Chondrocyte (in vitro differentiated cells): ENCODE results near the gene MYL12B. TPM values are rescaled to one million over a fixed set of nuclear protein-coding genes. Genes with fewer than 3 reads are reported as not detected.
A peak's percentile ranks its signal among the peaks of the same experiment; 100 is the strongest.

ENCODE experiments used
- DNase-seq: peaks from one replicate; pipeline ENCODE4 v3.0.0; 2021; ENCODE audit warnings: mixed read lengths, low spot score
- H3K27ac Mint-ChIP-seq: one replicate; pipeline ENCODE4 v1.8.0; 2021; ENCODE audit warnings: mild to moderate bottlenecking, moderate library complexity, mixed read lengths; ENCODE audit not compliant: unreplicated experiment
- H3K27me3 Mint-ChIP-seq: 2 replicates; pipeline ENCODE4 v1.8.0; 2021; ENCODE audit warnings: low read depth, mixed read lengths
- H3K36me3 Mint-ChIP-seq: 2 replicates; pipeline ENCODE4 v1.8.0; 2021; ENCODE audit warnings: low read depth, mixed read lengths
- H3K4me1 Mint-ChIP-seq: 2 replicates; pipeline ENCODE4 v1.8.0; 2021; ENCODE audit warnings: low read depth, mild to moderate bottlenecking, mixed read lengths
- H3K4me3 Mint-ChIP-seq: one replicate; pipeline ENCODE4 v1.8.0; 2021; ENCODE audit warnings: mild to moderate bottlenecking, moderate library complexity, mixed read lengths; ENCODE audit not compliant: unreplicated experiment
- H3K9me3 Mint-ChIP-seq: 2 replicates; pipeline ENCODE4 v1.8.0; 2021; ENCODE audit warnings: low read depth, mixed read lengths
- CTCF ChIP-seq: fragments of 200-600 bp; sonication (generic); IDR thresholded peaks from 2 replicates; pipeline ENCODE4 v1.5.0; 2021; ENCODE audit warnings: antibody characterized with exemption, mild to moderate bottlenecking, moderate library complexity
- long read RNA-seq: library from polyadenylated mRNA; stranded (forward); transcript quantifications from one replicate; pipeline ENCODE4 v2.0.0, GENCODE V29; 2021
- total RNA-seq: library from RNA; stranded (reverse); gene quantifications from 3 replicates; pipeline ENCODE4 v1.2.1, GENCODE V29; 2021

The MYL12B gene
- 241 to 327 TPM (median 323 TPM) in 3 replicates for total RNA-seq
- long read RNA-seq, transcript MYL12B-201 (4 exons, 1,210 nt): major isoform, 400 of 803 reads
- long read RNA-seq, partial matches to known transcripts: 400 of 803 reads
- long read RNA-seq, other reads (novel, unspliced or antisense): 1 of 803 reads

- DNase-seq: no peak
- Mint-ChIP-seq H3K4me3 (peak within 1 kb of the TSS; percentile 82), H3K27me3 (no peaks in the 10 kb centered on the region), H3K9me3 (no peaks in the 10 kb centered on the region), H3K27ac (peak within 1 kb of the TSS; percentile 96), H3K36me3 (peaks cover 20% of the 10 kb centered on the region), H3K4me1 (peaks cover 75% of the 10 kb centered on the region)
- peak; percentile 24 for TF ChIP-seq CTCF
Measured at GRCh38 chr18:3261373-3262233, at the start of gene MYL12B. MYL12B (plus strand) TSS chr18:3262133; CDS start chr18:3272899, 10,766 bp downstream.

GRCh38 chr18:3212657-3213056 is 49.3 kb upstream of the MYL12B start:
- Mint-ChIP-seq H3K36me3 (no peaks in the 10 kb centered on the region), H3K4me3 (no peak overlapping the region), H3K27ac (no peak overlapping the region), H3K27me3 (no peaks in the 10 kb centered on the region), H3K4me1 (peaks cover 35% of the 10 kb centered on the region), H3K9me3 (peaks cover 5% of the 10 kb centered on the region)
- no peak for TF ChIP-seq CTCF
- DNase-seq: no peak

DNA sequence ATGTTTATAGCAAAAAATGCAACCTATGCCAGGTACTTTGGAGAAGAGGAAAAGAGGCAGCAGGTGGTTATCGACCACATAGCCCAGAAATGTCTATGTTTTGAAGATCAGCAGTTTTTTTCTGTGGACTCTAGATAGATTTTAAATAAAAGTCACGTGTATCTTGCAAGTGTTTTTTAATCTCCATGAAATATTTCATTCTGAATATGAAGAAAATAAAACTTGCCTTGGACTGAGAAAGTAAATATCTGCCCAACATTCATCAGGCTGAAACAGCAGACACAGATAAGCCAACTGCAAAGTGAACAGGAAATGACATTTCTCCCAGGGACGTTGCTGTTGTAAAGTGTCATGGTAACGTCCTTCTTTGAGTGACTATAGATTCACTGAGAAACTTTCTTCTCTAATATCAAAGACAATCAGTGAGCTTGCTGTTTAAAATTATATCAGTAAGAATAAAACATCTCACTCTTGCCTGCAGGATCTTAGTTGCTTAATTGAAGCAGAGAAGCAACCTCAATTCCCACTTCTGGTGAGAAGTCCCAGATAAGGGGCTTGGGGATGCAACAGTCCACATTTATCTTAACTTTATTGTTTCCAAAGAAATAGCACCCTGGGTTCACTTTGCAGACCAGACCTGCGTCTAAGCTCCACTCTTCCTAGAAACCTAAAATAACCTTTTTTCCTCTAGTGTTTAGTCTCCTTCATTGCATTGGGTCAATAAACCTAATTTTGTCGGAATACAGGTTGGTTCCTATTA is 48.5 kb upstream of the MYL12B start:
- H3K4me1 Mint-ChIP-seq: peaks cover 43% of the 10 kb centered on the region
- no peak for TF ChIP-seq CTCF
- peaks cover 5% of the 10 kb centered on the region for H3K9me3 Mint-ChIP-seq
- peak overlapping the region; percentile 8 for H3K27ac Mint-ChIP-seq
- no peaks in the 10 kb centered on the region for H3K36me3 Mint-ChIP-seq
- DNase-seq: no peak
- no peaks in the 10 kb centered on the region for H3K27me3 Mint-ChIP-seq
- no peak overlapping the region for H3K4me3 Mint-ChIP-seq

DNA sequence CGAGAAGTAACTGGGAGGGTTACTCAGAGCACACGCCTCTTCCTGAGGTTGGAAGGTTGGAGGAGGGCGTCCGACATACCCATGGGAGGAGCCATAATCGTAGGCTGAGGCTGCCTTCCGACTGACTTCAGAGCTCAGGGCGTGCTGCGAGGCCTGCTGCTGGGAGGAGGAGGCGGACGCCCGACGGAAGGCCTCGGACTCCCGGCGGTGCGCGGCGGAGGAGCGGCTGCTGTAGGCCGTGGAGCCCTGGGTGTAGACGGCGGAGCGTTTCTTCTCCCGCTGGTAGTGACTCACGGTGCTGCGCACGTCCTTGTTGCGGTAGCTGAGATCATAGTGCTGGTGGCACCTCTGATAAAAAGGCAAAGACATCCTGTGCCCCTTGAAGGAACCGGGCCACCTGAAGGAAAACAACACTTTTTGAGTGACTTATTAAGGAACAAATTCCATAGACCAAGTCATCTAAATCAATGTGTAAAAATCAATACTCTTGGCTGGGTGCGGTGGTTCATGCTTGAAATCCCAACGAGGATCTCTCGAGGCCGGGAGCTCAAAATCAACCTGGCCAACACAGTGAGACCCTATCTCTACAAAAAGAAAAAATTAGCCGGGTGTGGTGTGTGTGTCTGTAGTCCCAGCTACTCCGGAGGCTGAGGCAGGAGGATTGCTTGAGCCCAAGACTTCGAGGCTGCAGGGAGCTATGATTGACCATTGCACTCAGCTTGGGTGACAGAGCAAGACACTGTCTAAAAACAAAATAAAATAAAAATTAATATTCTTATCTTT is 46.9 kb upstream of the MYL12B start:
- TF ChIP-seq CTCF: no peak
- no peak overlapping the region for H3K4me3 Mint-ChIP-seq
- no peak overlapping the region for H3K27ac Mint-ChIP-seq
- peaks cover 5% of the 10 kb centered on the region for H3K9me3 Mint-ChIP-seq
- H3K27me3 Mint-ChIP-seq: no peaks in the 10 kb centered on the region
- DNase-seq: no peak
- peaks cover 56% of the 10 kb centered on the region for H3K4me1 Mint-ChIP-seq
- no peaks in the 10 kb centered on the region for H3K36me3 Mint-ChIP-seq

DNA sequence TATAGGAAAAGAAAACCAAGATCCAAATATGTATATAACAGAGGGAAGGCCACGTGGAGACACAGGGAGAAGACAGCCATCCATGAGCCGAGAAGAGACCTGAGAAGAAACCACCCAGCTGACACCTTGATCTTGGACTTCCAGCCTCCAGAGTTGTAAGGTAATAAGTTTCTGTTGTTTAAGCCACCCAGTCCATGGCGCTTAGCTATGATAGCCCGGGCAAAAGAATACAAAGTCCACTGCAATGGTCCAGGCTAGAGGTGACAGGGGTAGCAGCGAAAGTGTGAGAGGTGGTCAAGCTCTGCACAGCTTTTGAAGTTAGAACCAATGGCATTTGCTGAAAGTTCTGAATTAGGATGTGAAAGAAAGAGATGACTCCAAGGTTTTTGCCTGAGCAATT is 44.9 kb upstream of the MYL12B start:
- Mint-ChIP-seq H3K4me1 (peaks cover 47% of the 10 kb centered on the region), H3K27me3 (no peaks in the 10 kb centered on the region), H3K36me3 (no peaks in the 10 kb centered on the region), H3K27ac (peak overlapping the region; percentile 55), H3K4me3 (no peak overlapping the region), H3K9me3 (peaks cover 5% of the 10 kb centered on the region)
- DNase-seq: no peak
- TF ChIP-seq CTCF: no peak
